Measurements from ENCODE around the gene PMEPA1.
"Not testable (repeated sequence)": the region's sequence is repeated elsewhere in the genome, so short reads cannot be mapped to it uniquely, and the experiment has no call there.

PMEPA1 gene

DNA sequence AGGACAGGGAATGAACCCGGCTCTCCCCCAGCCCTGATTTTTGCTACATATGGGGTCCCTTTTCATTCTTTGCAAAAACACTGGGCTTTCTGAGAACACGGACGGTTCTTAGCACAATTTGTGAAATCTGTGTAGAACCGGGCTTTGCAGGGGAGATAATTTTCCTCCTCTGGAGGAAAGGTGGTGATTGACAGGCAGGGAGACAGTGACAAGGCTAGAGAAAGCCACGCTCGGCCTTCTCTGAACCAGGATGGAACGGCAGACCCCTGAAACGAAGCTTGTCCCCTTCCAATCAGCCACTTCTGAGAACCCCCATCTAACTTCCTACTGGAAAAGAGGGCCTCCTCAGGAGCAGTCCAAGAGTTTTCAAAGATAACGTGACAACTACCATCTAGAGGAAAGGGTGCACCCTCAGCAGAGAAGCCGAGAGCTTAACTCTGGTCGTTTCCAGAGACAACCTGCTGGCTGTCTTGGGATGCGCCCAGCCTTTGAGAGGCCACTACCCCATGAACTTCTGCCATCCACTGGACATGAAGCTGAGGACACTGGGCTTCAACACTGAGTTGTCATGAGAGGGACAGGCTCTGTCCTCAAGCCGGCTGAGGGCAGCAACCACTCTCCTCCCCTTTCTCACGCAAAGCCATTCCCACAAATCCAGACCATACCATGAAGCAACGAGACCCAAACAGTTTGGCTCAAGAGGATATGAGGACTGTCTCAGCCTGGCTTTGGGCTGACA is 60.8 kb downstream of the PMEPA1 start:
- no peak for DNase-seq

DNA sequence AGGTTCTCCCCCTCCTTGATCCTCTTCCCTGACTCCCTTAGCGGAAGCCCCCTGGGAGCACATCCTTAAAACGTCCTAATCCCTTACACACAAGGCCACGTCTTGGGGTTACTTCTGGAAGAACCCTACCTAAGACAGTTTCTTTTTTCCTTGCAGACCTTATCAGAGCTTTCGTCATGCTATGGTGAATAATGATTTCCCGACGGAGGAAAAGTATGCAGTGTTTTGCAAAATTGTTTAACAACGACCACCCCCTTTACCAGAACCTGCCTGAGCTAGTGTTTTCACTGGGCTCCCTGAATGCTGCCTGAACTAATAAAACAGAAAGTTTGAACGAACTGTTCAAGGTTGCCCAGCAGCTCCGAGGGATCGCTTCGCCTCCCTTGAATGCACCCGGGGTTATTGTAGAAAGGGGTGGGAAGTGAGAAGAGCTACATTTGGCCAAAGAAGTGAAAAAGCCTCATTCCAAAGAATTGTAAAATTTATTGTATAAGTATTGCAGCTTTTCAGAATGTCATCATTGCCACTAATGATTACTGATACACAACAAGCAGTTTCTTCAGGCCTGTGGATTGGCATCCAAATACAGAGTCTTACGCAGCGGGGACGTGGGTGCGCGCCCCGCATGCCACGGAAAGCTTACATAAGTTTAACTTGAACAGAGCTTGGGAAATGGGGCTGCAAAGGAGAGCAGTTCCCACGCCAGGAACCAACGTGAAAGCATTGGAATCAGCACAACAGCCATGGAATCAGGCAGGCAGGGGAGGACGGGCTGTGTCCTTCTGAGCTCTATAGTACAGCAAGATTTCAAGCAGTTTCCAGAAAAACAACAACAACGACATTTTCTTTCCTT is 61.7 kb downstream of the PMEPA1 start:
- DNase-seq, result no peak

DNA sequence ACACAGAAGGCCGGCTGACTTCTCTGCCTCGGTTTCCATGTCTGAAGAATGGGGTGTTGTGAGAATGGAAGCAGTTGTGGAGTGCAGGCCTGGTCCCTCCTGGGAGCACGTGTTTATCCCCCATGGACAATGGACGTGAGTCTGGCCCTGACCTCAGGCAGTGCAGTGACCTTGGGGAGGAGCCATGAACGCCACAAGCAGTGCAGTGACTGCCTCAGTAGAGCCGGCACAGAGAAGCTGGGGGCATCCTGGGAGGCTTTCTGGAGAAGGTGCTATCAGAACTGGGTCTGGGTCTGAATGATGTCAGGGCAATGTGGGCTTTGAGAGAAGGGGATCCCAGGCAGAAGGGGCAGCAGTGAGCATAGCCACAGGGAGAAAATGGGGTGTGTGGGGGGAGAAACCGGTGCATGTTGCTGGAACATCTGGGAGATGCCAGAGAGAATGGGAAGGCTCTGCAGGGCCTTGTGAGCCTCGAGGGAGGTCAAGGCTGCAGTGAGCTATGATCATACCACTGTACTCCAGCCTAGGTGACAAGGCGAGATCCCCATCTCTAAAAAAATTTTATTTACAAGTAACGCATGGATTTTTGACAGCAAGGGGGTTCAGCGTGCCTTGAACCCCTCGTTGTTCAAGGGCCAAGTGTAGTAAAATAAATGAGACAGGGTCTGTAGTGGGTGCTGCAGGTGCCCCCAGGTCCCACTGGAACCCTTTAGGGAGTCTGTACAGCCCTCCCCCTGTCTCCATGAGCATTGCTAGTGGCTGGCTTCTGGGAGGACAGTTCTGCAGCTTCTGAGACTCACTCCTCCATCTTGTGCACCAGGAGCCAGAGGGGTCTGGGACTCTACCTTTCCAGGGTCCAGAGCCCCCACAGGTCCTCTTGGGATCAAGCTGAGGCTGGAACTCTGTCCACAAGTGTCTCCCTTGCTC is 62.5 kb downstream of the PMEPA1 start:
- no peak for DNase-seq

DNA sequence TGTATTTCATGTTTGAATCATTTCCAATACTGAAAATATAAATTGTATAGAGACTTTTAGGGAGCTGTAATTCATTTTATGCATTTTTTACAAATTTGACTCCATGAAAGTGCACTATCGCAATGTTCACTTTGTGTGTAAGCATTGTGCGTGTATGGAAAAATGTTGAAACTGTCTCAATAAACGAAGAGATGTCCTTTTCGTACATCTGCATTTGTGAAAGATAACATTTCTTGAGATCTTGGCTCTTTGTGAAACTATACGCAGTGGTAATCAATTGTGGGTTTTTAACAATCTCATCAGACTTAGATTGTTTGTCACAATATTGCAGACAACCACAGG is 70.9 kb downstream of the PMEPA1 start:
- no peak for DNase-seq

DNA sequence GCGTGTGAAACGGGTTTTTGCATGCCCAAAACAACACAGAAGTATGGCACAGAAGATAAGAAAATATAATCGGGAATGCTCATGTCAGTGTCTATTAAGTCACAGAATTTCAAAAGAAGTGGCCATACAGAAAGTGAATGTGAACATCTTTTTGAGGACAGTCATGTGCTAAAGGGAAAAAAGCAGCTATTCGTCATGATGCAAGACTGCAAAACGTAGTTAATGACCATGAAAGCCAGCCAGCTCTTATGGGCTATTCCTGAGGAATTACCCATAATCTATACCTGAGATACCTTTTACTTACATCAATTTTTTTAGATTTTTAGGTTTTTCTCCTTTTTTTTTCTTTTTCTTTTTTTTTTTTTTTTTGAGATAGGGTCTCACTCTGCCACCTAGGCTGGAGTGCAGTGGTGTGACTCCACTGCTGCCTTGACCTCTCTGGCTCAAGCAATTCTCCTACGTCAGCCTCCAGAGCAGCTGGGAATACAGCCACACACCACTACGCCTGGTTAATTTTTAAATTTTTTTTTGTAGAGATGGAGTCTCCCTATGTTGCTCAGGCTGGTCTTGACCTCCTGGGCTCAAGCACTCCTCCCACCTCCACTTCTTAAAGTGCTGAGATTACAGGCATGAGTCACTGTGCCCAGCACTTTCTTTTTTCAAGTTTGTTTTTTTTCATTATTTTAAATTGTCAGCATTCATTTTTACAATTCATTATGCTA is 71.5 kb downstream of the PMEPA1 start:
- DNase-seq, result no peak

DNA sequence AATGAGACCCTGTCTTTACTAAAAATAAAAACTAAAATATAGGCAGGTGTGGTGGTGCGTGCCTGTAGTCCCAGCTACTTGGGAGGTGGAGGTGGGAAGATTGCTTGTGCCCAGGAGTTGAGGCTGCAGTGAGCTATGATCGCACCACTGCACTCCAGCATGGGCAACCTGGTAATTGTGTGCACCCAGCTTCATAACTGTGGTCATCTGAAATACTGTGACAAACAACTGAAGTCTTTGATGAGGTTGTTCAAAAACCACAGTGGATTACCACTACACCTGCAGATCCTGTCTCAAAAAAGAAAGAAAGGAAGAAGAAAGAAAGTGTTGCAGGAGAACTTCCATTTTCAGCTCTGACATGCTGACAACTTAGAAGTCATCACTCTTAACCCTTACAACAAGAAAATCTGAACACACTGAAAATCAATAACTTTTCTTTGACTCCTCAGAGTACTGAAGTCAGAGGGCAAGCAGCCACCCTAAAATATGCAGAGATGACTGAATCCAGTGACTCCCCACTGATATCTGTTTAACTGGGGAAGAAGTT is 75.8 kb downstream of the PMEPA1 start:
- no peak for DNase-seq

DNA sequence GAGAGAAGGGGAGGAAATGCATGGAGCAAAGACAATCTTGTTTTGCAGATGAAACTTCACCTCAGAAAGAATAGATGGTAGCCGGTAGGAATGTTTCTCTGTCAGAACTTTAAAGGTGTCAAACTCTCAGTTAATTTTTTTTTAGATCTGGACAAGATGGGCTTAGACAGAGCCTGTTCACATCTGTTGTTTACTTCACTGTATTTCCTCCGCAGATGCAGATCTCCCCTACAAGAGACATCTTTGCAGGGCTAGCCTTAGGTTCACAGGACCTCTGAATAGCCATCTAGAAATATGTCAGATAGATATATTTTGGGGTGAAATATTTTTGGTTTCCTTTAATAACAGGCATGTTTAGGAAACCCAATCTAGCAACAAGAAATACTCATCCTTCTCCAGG is 77.5 kb downstream of the PMEPA1 start:
- DNase-seq, result no peak

DNA sequence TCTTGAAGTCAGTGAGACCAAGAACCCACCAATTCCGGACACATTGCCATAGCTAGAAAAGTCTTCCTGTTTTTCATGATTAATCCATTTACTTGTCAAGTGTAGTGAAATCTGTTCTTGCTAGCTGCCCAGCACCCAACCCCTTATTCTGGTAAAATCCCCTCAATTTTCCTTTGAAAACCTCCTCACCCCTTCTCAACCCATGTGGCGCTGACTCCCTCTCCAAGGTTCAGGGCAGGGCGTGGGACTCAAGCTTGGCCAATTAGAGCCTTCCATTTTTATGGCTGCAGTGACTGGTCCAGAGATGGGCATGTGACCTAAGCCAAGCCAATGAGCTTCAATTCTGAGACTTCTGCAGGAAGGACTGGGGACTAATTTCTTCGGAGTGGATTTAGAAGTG is 79.8 kb downstream of the PMEPA1 start:
- DNase-seq, result peak; percentile 44

DNA sequence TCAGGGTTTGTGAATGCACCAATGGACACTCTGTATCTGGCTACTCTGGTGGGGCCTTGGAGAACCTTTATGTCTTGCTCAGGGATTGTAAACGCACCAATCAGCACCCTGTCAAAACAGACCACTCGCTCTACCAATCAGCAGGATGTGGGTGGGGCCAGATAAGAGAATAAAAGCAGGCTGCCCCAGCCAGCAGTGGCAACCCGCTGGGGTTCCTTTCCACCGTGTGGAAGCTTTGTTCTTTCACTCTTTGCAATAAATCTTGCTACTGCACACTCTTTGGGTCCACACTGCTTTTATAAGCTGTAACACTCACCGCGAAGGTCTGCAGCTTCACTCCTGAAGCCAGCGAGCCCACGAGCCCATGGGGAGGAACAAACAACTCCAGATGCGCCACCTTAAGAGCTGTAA is 80.3 kb downstream of the PMEPA1 start:
- peak; percentile 56 for DNase-seq

DNA sequence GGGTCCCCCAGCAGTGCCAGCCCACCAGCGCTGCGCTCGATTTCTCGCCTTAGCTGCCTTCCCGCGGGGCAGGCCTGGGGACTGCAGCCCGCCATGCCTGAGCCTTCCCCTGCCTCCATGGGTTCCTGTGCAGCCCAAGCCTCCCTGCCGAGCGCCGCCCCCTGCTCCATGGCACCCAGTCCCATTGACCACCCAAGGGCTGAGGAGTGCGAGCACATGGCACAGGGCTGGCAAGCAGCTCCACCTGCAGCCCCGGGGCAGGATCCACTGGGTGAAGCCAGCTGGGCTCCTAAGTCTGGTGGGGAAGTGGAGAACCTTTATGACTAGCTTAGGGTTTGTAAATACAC is 80.9 kb downstream of the PMEPA1 start:
- not testable (repeated sequence) for DNase-seq

DNA sequence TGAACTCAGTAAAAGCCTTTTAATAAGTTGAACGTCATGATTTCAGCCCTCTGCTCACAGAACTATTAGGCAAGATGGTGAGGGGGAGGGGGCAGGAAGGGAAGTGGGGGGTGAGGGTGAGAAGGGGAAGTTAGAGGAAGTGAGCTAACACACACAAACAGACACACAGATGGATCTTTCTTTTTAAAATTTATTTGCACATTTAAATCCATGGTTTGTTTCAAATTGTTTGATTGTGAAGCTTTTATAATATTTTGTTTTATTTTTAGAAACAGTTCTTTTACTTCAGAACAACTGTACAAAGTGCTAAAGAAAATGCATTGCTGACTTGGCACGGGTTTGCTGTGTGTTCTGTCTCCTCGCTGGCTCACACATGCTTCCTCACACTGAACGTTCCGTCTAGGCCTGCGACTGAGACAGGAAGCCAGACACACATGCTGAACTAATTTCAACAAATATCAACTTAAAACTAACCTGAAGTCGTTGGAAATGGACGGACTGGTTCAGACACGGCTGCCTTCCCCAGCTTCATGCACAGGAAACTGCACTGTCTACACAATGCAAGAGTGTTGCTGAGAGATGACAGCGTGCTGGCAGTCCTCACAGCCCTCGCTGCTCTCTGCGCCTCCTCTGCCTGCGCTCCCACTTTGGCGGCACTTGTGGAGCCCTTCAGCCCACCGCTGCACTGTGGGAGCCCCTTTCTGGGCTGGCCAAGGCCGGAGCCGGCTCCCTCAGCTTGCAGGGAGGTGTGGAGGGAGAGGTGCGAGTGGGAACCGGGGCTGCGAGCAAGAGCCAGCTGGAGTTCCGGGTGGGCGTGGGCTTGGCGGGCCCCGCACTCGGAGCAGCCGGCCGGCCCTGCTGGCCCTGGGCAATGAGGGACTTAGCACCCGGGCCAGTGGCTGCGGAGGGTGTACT is 81.5 kb downstream of the PMEPA1 start:
- peak; percentile 69 for DNase-seq

DNA sequence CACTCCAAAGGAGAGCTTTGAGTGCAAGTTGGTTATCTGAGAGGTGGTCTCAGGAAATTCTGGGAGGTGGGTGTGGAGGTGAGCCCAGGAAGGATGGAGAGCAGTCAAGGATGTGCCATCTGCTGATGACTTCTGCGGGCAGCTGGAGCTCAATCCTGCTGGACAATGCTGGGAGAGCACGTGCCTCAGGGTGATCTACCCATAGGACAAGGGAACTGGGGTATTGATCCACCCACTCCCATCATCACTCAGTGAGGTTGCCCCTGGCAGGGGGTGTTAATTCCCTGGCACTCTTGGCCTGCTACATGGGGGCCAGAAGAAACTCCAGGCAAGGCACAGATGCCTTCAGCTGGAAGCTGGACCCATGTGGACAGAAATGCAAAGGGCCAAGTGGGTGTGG is 82.5 kb downstream of the PMEPA1 start:
- no peak for DNase-seq

DNA sequence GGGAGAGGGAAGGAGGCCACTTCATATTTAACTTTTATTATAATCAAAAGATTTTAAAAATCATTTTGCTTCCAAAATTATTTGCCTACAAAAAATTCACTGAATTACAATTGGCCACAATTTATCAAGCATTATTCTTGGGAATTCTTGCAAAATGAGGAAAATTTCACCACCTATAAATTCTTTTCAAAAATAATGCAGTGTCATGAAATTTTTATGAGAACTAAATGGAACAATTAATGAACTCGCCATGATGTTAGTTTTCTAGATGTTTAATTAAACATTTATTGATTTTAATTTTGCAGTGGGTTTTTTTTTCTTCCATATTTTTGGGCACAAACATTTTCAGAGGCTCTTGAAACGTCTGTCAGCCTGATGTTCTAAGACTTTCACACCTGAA is 83.8 kb downstream of the PMEPA1 start:
- DNase-seq, result no peak

DNA sequence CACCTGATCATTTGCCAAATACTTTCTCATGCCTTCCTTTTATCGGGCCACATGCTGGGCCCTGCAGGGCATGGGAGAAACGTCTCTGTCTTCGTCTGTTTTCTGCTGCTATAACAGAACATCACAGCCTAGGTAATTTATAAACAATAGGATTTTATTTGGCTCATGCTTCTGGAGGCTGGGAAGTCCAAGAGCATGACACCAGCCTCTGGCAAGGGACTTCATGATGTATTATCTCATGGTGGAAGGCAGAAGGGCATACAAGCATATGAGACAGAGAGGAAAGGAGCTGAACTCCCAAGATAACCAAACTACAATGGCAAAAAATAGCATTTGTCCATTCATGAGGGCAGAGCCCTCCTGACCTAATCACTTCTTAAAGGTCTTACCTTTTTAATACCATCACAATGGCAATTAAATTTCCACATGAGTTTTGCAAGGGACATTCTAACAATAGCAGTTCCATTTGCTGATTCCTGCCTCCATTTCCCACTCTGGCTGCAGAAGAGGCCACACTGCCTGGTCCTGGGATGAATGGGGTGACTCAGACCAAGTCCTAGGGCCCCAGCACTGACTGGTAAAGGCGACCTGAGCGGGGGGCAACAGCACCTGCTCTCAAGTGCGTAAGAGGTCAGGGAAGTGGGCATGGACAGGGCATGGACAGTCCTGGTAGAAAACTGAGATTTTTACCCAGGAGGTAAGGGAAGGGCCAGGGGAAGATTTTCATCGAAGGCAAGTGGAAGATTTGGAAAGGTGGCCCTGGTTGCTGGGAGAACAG is 84.4 kb downstream of the PMEPA1 start:
- DNase-seq, result no peak

DNA sequence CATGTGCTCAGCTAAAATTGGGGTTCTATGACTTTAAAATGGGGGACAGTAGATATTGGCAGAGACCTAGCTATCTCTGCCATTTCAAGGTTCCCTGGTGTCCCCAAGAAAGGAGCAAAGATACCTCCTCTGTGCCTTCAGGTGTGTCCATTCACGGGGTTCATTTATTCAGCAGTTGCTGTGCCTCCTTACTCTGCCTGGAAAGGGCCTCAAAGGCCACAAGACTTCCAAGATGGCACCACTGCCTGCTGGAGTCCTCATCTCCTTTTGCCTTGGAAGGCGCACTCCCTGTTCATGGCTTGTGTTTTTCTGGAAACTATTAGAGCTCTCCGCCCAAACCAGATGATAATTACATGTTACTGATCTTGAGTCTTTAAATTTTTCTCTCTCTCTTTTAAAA is 85.7 kb downstream of the PMEPA1 start:
- DNase-seq, result no peak

DNA sequence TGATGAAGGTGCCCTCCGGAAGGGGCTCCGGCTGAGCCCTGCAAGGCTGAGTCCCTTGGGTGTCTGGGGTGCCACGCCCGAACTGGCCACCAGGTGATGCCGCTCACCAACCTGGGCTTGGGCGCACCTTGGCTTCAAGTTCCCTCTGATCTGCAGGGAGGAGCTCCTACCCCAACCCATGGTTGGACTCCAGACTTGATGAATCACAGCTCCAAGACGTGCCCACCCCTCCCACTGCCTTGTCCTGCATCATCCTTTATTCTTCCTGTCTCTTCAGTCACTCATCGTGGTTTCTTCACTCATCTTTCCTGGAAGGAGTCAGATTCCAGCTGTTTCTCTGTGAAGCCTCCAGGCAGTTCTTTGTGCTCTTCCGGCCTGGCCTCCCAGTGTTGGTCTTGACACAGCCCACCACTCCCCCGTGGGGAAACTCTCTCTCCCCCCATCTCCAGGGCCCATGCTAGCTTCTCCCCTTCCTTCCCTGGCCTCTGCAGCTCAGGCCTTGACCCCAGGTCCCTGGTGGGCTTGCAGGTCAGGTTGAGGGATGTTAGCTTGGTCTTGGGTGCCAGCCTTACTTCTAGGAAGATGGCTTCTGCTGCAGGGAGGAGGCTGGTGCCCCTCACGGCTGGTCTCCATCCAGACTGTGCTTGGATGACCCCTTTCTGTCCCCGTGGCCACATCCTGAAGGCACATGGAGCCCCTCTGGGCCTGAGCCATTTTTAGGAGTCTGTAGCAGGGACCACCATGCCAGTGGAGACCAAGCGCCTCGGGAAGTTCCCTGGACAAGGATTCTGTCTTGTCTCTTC is 87.0 kb downstream of the PMEPA1 start:
- peak; percentile 63 for DNase-seq

DNA sequence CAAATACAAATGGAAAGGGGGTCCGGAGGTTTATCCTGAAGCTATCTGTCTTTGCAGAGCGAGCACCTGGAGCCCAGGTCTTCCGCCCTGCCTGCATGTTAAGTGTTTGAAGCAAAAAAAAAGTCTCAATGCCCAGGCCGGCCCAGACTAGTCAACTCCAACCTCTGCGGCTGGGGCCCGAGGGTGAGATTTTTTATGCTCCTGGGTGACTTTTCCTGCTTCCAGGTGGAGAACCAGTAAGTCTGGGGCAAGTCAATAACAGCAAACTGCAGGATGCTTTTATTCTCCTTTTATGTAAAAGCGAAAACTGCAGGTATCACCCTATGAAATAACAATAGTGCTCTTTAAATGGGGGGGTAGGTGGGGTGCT is 87.6 kb downstream of the PMEPA1 start:
- DNase-seq, result no peak

DNA sequence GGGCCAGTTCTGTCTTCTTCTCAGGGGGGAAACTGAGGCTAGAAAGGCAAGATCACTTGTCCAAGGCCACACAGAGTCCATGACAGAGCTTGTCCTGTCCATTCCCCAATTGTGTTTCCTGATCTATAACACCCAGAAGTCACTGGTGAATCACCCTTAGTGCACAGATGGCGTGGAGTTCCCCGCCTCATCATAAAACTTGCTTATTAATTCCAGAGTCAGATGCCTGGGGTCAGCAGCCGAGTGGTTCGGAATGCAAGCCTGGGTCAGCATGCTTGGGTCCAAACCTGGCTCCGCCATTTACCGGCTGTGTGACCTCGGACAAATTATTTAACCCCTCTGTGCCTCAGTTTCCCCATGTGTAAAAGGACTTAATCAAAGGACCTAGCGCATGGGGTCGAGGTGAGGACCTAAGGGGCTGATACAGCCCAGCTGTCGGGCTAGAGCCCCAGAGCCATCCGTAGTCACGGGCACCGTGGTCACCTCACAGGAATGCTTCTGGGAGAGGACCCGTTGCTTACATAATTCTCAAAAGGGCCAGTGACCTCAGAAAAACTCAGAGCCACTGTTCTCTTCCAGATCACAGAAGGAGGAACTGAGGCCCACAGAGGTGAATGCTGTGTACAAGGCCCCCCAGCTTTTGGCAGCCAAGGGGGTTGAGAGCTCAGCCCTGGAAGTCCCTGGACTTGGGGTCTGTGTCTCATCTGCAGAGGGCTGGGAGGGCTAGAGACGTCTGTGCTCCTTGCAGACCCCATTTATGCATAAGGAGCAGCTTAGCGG is 88.2 kb downstream of the PMEPA1 start:
- DNase-seq, result no peak

DNA sequence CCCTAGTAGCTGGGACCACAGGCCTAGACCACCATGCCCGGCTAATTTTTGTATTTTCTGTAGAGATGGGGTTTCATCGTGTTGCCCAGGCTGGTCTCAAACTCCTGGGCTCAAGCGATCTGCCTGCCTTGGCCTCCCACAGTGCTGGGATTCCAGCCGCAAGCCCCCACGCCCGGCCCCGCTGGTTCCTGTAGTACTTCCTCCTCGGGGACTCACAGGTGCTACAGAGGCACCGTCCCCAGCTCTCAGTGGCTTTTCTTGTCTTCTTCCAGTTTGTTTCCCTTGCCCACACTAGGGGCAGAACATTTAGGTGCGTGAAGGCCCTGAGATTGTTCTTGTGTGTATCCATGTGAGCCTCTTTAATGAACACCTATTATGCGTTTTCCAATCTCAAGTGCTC is 88.8 kb downstream of the PMEPA1 start:
- peak; percentile 32 for DNase-seq
